ENCODE data around the gene PDCD2L. TPM values are rescaled to one million over a fixed set of nuclear protein-coding genes. Genes with fewer than 3 reads are reported as not detected.

PDCD2L gene
- 6.1 and 9.5 TPM in 2 replicates for total RNA-seq (ENCODE audit: low replicate concordance)

GRCh38 chr19:34404109-34404909, at the start of gene PDCD2L:
Gene PDCD2L (plus strand): TSS chr19:34404399. CDS start chr19:34404431, 32 bp downstream.

GRCh38 chr19:34364830-34365462, 39.3 kb upstream of the PDCD2L start, which contains the start of gene GPI:
Gene GPI (plus strand): TSS chr19:34365196. CDS start chr19:34365267, 71 bp downstream.

Other genes with a start within 250 kb of the PDCD2L start
- 130 and 137 TPM in 2 replicates for gene LSM14A, start 231.9 kb upstream of the PDCD2L start, total RNA-seq (ENCODE audit: low replicate concordance)
- gene GARRE1, start 149.8 kb upstream of the PDCD2L start, total RNA-seq (ENCODE audit: low replicate concordance), result 5.5 and 16.9 TPM in 2 replicates
- 171 and 208 TPM in 2 replicates for gene GPI, start 39.2 kb upstream of the PDCD2L start, total RNA-seq (ENCODE audit: low replicate concordance)
- 115 and 121 TPM in 2 replicates for gene UBA2, start 24.0 kb downstream of the PDCD2L start, total RNA-seq (ENCODE audit: low replicate concordance)
- gene WTIP, start 77.4 kb downstream of the PDCD2L start, total RNA-seq (ENCODE audit: low replicate concordance), result 52.2 and 91.4 TPM in 2 replicates

All from smooth muscle cell of the coronary artery (primary cell).